Activated naive CD4-positive, alpha-beta T cell (primary cell): Measurements from ENCODE around the gene NOP10.
"Not testable (repeated sequence)": the region's sequence is repeated elsewhere in the genome, so short reads cannot be mapped to it uniquely, and the experiment has no call there.

Source experiments
- DNase-seq, 4 experiments: peaks; one replicate each; lab custom pipeline; 2025; lab: John Stamatoyannopoulos, UW

NOP10 gene

GRCh38 chr15:34342737-34343575 lies at the start of gene NOP10, which contains the start of gene NUTM1:
TSS of gene NOP10 (minus strand) at chr15:34343136. CDS start at chr15:34343073, 63 bp downstream.
TSS of gene NUTM1 (plus strand) at chr15:34343315. CDS start at chr15:34343697, 382 bp downstream.
- DNase-seq: peak; percentile 90 to 92 (median 92)

GRCh38 chr15:34389594-34390086 lies 46.7 kb upstream of the NOP10 start:
- DNase-seq: not testable (repeated sequence)

GRCh38 chr15:34381829-34382521 lies 39.0 kb upstream of the NOP10 start:
- not testable (repeated sequence) for DNase-seq

- not testable (repeated sequence) for DNase-seq
These were observed 37.6 kb upstream of the NOP10 start for GRCh38 chr15:34380491-34380890.

- no peak for DNase-seq
These were observed 33.9 kb upstream of the NOP10 start for GRCh38 chr15:34376856-34377255.

- DNase-seq: not testable (repeated sequence)
These were observed 32.6 kb upstream of the NOP10 start for GRCh38 chr15:34375541-34375940.

- DNase-seq: no peak
These were observed 31.9 kb upstream of the NOP10 start for GRCh38 chr15:34374816-34375215.

- no peak for DNase-seq
These were observed 31.0 kb upstream of the NOP10 start for GRCh38 chr15:34373951-34374350.

- DNase-seq: no peak
These were observed 27.7 kb upstream of the NOP10 start for GRCh38 chr15:34370643-34371042.

- no peak for DNase-seq
These were observed 27.2 kb upstream of the NOP10 start for GRCh38 chr15:34370129-34370528.

- DNase-seq: peak; percentile 66 to 87 (median 75)
These were observed 24.5 kb upstream of the NOP10 start, which contains the start of gene LPCAT4 for GRCh38 chr15:34367101-34368081. TSS of gene LPCAT4 (minus strand) at chr15:34367196. CDS start at chr15:34367100, 96 bp downstream.

GRCh38 chr15:34366271-34367065 lies 23.5 kb upstream of the NOP10 start:
- DNase-seq: peak in 2 of 4 experiments; percentile 15 to 35

- DNase-seq: no peak
These were observed 22.9 kb upstream of the NOP10 start for GRCh38 chr15:34365836-34366235.

GRCh38 chr15:34365091-34365825 lies 22.3 kb upstream of the NOP10 start:
- DNase-seq: no peak

GRCh38 chr15:34364041-34364440 lies 21.1 kb upstream of the NOP10 start:
- no peak for DNase-seq

GRCh38 chr15:34362047-34362773 lies 19.3 kb upstream of the NOP10 start:
- no peak for DNase-seq

GRCh38 chr15:34361278-34361677 lies 18.3 kb upstream of the NOP10 start:
- no peak for DNase-seq

- DNase-seq: no peak
These were observed 17.4 kb upstream of the NOP10 start for GRCh38 chr15:34360298-34360697.

GRCh38 chr15:34359416-34359815 lies 16.5 kb upstream of the NOP10 start:
- DNase-seq: no peak
